Measurements from ENCODE around the gene LRMDA. TPM values are rescaled to one million over a fixed set of nuclear protein-coding genes. Genes with fewer than 3 reads are reported as not detected.

LRMDA gene
- total RNA-seq, 4 donors from 2014 or later = 9.8 to 18.6 (median 15.8) TPM

- Histone ChIP-seq H3K27me3 (no peaks in the 10 kb centered on the region), H3K36me3 (no peaks in the 10 kb centered on the region), H3K4me3 (no peak overlapping the region), H3K27ac (no peak overlapping the region), H3K9me3 (no peaks in the 10 kb centered on the region), H3K4me1 (peaks cover 0 to 20% (median 0%) of the 10 kb centered on the region in 4 donors)
- DNase-seq (ENCODE audit: low spot score in 2 of 2) = no peak
- TF ChIP-seq POLR2A (IDR thresholded peaks at IDR 0.05) (no peak), EP300 (IDR thresholded peaks at IDR 0.05) (no peak), CTCF (IDR thresholded peaks at IDR 0.05) (no peak)
Measured at GRCh38 chr10:75814014-75814413, 382.6 kb downstream of the LRMDA start.

GRCh38 chr10:75815066-75815465 is 383.6 kb downstream of the LRMDA start:
- Histone ChIP-seq H3K27ac (no peak overlapping the region), H3K27me3 (no peaks in the 10 kb centered on the region), H3K4me3 (no peak overlapping the region), H3K4me1 (peaks cover 0 to 21% (median 0%) of the 10 kb centered on the region in 4 donors), H3K9me3 (no peaks in the 10 kb centered on the region), H3K36me3 (no peaks in the 10 kb centered on the region)
- no peak for DNase-seq (ENCODE audit: low spot score in 2 of 2)
- no peak for TF ChIP-seq CTCF (IDR thresholded peaks at IDR 0.05)
- TF ChIP-seq EP300 (IDR thresholded peaks at IDR 0.05) = no peak
- no peak for TF ChIP-seq POLR2A (IDR thresholded peaks at IDR 0.05)

- TF ChIP-seq POLR2A (IDR thresholded peaks at IDR 0.05) (no peak), CTCF (IDR thresholded peaks at IDR 0.05) (no peak), EP300 (IDR thresholded peaks at IDR 0.05) (no peak)
- Histone ChIP-seq H3K4me1 (peaks cover 0 to 21% (median 0%) of the 10 kb centered on the region in 4 donors), H3K27me3 (no peaks in the 10 kb centered on the region), H3K4me3 (no peak overlapping the region), H3K9me3 (no peaks in the 10 kb centered on the region), H3K36me3 (no peaks in the 10 kb centered on the region), H3K27ac (no peak overlapping the region)
- WGBS, 2 donors = 39 to 55% methylated on average over 2 of the region's 2 CpGs
- DNase-seq (ENCODE audit: low spot score in 2 of 2) = no peak
Measured at GRCh38 chr10:75817198-75817597, 385.8 kb downstream of the LRMDA start.

- no peak for DNase-seq (ENCODE audit: low spot score in 2 of 2)
- H3K27ac ChIP-seq = no peak overlapping the region
- no peak overlapping the region for H3K4me3 ChIP-seq
- no peak for TF ChIP-seq POLR2A (IDR thresholded peaks at IDR 0.05)
- no peak for TF ChIP-seq EP300 (IDR thresholded peaks at IDR 0.05)
- no peak for TF ChIP-seq CTCF (IDR thresholded peaks at IDR 0.05)
- no peaks in the 10 kb centered on the region for H3K27me3 ChIP-seq
- no peaks in the 10 kb centered on the region for H3K36me3 ChIP-seq
- 58 to 69% methylated on average over 4 of the region's 4 CpGs for WGBS, 2 donors
- peaks cover 0 to 4% (median 0%) of the 10 kb centered on the region in 4 donors for H3K9me3 ChIP-seq
- H3K4me1 ChIP-seq = peaks cover 0 to 21% (median 0%) of the 10 kb centered on the region in 4 donors
Measured at GRCh38 chr10:75818552-75818951, 387.1 kb downstream of the LRMDA start.

GRCh38 chr10:75825235-75825634 is 393.8 kb downstream of the LRMDA start:
- Histone ChIP-seq H3K4me1 (peaks cover 0 to 20% (median 4%) of the 10 kb centered on the region in 4 donors), H3K27me3 (no peaks in the 10 kb centered on the region), H3K9me3 (peaks cover 0 to 4% (median 0%) of the 10 kb centered on the region in 4 donors), H3K27ac (no peak overlapping the region), H3K36me3 (no peaks in the 10 kb centered on the region), H3K4me3 (no peak overlapping the region)
- WGBS, 2 donors = 88 to 91% methylated on average over 5 of the region's 5 CpGs
- no peak for DNase-seq (ENCODE audit: low spot score in 2 of 2)
- TF ChIP-seq EP300 (IDR thresholded peaks at IDR 0.05) = no peak
- TF ChIP-seq POLR2A (IDR thresholded peaks at IDR 0.05) = no peak
- TF ChIP-seq CTCF (IDR thresholded peaks at IDR 0.05) = no peak

Measured in tibial nerve (tissue), 4 donors.